Ascending aorta (tissue), 2 donors: ENCODE results near the gene GRK5. TPM values are rescaled to one million over a fixed set of nuclear protein-coding genes. Genes with fewer than 3 reads are reported as not detected.
A peak's percentile ranks its signal among the peaks of the same experiment; 100 is the strongest.

Source experiments
- DNase-seq, 2 donors: peaks; one replicate each; pipeline ENCODE4 v3.0.0-alpha.2; 2019; ENCODE audit warnings: low spot score in 2 of 2
- H3K27ac ChIP-seq, 2 donors: fragments of 200-600 bp; sonication (generic); one replicate each; pipeline ENCODE4 v1.5.1; 2016 to 2017; ENCODE audit warnings: mild to moderate bottlenecking in 1 of 2
- H3K27me3 ChIP-seq: fragments of 200-600 bp; sonication (generic); one replicate; pipeline ENCODE4 v1.5.1; 2017
- H3K36me3 ChIP-seq, 2 donors: fragments of 200-600 bp; sonication (generic); one replicate each; pipeline ENCODE4 v1.5.1; 2016
- H3K4me1 ChIP-seq, 2 donors: fragments of 200-600 bp; sonication (generic); one replicate each; pipeline ENCODE4 v1.5.1; 2016 to 2017; ENCODE audit warnings: mild to moderate bottlenecking in 1 of 2
- H3K4me3 ChIP-seq, 2 donors: fragments of 200-600 bp; sonication (generic); one replicate each; pipeline ENCODE4 v1.5.1; 2016 to 2017; ENCODE audit warnings: mild to moderate bottlenecking in 1 of 2
- H3K9me3 ChIP-seq, 2 donors: fragments of 200-600 bp; sonication (generic); one replicate each; pipeline ENCODE4 v1.5.1; 2016
- intact Hi-C: fragments of 100-400 bp; cut with DNase I; formaldehyde crosslinking; loops from one replicate; pipeline ENCODE4 v1.15.1; 2023
- total RNA-seq: library from RNA; depleted of rRNA; stranded (reverse); fragments of >200 nt; gene quantifications from one replicate; pipeline ENCODE4 v1.1.0, GENCODE V29; 2016
- TF ChIP-seq, protein P1 (sequence below), 3 experiments: fragments of 200-600 bp in 2 of 3; fragments of 450-650 bp in 1 of 3; sonication (generic) in 2 of 3; IDR thresholded peaks; one replicate each; pipeline ENCODE4 v1.5.1; 2016 to 2019; ENCODE audit warnings: antibody characterized with exemption in 3 of 3, mild to moderate bottlenecking in 1 of 3, moderate library complexity in 1 of 3

GRK5 gene
- total RNA-seq, 1 donor from 2014 or later = 75.5 TPM

DNA sequence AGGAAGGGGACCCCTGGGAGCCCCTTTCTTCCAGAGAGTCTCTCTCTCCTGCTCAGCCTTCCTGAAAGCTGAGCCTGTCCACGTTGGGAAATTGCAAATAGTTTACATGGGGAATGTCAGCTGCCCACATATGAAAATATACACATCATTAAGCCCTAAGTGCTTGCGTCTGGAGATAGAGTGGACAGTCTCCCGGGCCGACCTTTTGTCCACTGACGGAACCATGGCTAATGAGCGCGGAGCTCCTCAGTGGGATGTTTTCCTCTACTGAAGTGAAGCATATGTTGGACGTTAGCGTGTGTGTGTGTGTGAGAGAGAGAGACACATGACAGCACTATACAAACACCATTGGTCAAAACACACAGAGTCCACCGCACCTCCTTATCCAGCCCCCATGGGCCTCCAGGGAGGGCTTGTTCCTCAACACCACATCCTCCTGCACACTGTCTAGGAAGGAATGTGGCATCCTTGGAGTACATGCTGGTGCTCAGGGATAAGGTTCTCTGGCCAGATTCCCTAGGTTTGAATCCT is 206.8 kb downstream of the GRK5 start:
- no peaks in the 10 kb centered on the region for H3K27me3 ChIP-seq
- intact Hi-C loops = no loop called here
- H3K4me3 ChIP-seq = no peak overlapping the region
- peak overlapping the region in 1 of 2 donors; percentile 40 for H3K27ac ChIP-seq
- peaks cover 0 to 5% of the 10 kb centered on the region in 2 donors for H3K36me3 ChIP-seq
- no peaks in the 10 kb centered on the region for H3K9me3 ChIP-seq
- TF ChIP-seq, protein P1, sequence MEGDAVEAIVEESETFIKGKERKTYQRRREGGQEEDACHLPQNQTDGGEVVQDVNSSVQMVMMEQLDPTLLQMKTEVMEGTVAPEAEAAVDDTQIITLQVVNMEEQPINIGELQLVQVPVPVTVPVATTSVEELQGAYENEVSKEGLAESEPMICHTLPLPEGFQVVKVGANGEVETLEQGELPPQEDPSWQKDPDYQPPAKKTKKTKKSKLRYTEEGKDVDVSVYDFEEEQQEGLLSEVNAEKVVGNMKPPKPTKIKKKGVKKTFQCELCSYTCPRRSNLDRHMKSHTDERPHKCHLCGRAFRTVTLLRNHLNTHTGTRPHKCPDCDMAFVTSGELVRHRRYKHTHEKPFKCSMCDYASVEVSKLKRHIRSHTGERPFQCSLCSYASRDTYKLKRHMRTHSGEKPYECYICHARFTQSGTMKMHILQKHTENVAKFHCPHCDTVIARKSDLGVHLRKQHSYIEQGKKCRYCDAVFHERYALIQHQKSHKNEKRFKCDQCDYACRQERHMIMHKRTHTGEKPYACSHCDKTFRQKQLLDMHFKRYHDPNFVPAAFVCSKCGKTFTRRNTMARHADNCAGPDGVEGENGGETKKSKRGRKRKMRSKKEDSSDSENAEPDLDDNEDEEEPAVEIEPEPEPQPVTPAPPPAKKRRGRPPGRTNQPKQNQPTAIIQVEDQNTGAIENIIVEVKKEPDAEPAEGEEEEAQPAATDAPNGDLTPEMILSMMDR (IDR thresholded peaks at IDR 0.05) = no peak
- peaks cover 0 to 21% of the 10 kb centered on the region in 2 donors for H3K4me1 ChIP-seq
- DNase-seq = no peak

DNA sequence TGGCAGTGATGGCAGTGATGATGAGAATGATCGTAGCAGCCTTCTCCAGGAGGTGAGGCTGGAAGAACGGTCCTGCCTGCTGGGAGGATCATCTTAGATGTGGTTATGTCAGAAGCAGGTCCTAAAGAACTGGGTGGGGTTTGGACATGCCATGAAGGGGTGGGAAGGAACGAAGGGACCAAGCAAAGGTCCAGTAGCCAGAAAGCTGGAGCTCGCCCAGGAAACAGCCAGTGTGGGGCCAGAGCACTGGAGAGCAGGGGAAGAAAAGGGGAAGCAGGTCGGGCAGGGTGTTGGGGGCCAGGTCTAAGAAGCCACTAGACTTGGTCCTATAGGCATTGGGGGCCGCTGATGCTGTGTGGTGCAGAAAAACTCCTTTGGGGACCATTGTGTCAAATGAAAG is 207.8 kb downstream of the GRK5 start:
- peaks cover 0 to 5% of the 10 kb centered on the region in 2 donors for H3K36me3 ChIP-seq
- no peak for DNase-seq
- no peak overlapping the region for H3K27ac ChIP-seq
- intact Hi-C loops = loop anchor here (1.0 kb wide), 1 partner anchor 212 kb away; no protein-coding TSS in a partner anchor
- H3K4me3 ChIP-seq = no peak overlapping the region
- no peaks in the 10 kb centered on the region for H3K27me3 ChIP-seq
- no peaks in the 10 kb centered on the region for H3K9me3 ChIP-seq
- H3K4me1 ChIP-seq = peaks cover 0 to 21% of the 10 kb centered on the region in 2 donors
- TF ChIP-seq, protein P1 (IDR thresholded peaks at IDR 0.05) = no peak

DNA sequence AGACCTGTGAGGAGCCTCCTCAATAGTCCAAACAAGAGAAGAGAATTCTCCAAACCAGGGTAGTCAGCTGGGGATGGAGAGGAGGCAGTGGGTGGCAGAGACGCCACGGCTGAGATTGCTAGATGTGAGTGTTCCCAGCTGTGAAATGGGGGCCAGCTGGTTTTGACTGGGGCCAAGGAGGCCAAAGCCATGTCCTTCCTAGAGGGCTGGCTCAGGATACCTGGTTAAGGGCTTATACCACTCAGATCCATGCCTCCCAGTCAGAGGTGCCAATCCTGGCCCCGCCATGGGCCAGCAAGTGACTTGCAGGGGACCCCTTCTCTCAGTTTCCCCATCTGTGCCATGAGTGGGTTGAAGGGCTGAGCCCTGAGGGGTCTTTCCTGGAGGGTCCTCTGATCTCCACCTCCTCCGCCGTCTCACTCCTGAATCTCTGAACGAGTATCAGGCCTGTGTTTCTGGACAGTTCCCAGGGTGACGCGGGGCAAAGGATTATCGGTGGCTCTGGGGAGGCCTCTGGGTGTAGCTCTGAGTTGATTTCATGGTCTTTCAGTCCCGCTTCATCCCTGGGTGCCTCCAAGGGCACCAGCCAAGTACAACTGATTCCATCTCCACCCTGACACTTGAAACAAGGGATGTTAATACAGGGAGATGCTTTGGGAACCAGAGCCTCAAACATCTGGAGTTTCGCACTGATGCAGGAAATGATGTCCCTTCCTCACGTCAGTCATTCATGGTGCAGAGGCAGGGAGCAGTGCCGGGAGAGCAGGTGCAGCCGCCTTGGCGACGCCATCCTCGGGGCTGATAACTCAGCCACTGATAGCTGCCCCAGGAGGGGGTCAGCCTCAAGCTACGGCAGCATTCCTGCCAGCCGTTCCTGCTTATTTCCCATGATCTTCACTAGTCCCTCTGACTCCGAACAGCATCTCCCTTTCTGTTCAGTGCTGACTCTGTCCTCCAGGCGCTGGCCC is 208.4 kb downstream of the GRK5 start:
- Histone ChIP-seq H3K4me1 (peaks cover 0 to 19% of the 10 kb centered on the region in 2 donors), H3K36me3 (peaks cover 0 to 5% of the 10 kb centered on the region in 2 donors), H3K9me3 (no peaks in the 10 kb centered on the region), H3K27me3 (no peaks in the 10 kb centered on the region), H3K27ac (no peak overlapping the region), H3K4me3 (no peak overlapping the region)
- TF ChIP-seq, protein P1 (IDR thresholded peaks at IDR 0.05) = no peak
- no peak for DNase-seq
- intact Hi-C loops = loop anchor here (1.0 to 2.0 kb wide), 2 partner anchors 213 to 217 kb away; no protein-coding TSS in a partner anchor

DNA sequence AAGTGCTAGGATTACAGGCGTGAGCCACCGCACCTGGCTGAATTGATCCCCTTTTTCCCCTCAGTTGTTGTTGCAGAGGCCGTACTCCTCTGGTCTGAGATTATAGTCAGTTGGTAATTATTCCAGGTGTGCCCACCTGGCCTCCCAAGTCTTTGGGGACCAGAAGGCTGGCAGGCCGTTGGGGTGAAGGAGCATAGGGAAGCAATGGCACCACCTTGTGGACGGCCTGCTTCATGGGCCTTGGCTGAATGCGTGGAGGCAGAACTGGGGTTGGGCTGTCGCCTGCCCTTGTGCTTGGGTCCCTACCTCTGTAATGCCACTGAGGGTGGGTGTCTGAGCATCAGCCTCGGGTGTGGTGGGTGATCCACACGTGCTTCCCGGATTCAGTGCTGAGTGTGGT is 209.5 kb downstream of the GRK5 start:
- peak in 1 of 2 donors; percentile 81 for DNase-seq
- TF ChIP-seq, protein P1 (IDR thresholded peaks at IDR 0.05) = peak; percentile 60 to 71 (median 63)
- Histone ChIP-seq H3K36me3 (peaks cover 0 to 5% of the 10 kb centered on the region in 2 donors), H3K4me3 (no peak overlapping the region), H3K27ac (no peak overlapping the region), H3K27me3 (no peaks in the 10 kb centered on the region), H3K4me1 (peaks cover 9 to 20% of the 10 kb centered on the region in 2 donors), H3K9me3 (no peaks in the 10 kb centered on the region)
- intact Hi-C loops = loop anchor here (2.0 kb wide), 1 partner anchor 218 kb away; no protein-coding TSS in a partner anchor

DNA sequence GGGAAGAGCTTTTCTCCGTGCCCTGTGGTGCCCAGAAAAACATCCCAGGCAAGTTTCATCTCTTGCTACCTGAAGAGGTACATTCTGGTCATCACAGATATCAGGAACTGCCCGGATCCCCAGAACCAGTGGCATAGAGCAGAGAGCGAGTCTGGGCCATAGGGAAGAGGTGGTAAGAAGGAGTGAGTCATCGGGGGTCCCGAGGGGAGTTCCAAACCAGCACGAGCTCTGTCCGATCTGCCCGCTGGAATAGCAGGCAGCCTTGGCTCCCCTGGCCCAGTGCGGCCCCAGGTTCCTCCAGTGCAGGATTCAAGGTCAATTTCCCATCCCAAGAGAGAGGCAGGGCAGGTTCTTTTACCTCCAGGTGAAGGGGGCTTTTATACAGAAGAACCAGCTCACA is 210.5 kb downstream of the GRK5 start:
- no peaks in the 10 kb centered on the region for H3K27me3 ChIP-seq
- no peaks in the 10 kb centered on the region for H3K9me3 ChIP-seq
- H3K4me1 ChIP-seq = peaks cover 9 to 17% of the 10 kb centered on the region in 2 donors
- no peak for DNase-seq
- no peak overlapping the region for H3K27ac ChIP-seq
- H3K36me3 ChIP-seq = peaks cover 0 to 6% of the 10 kb centered on the region in 2 donors
- intact Hi-C loops = loop anchor here (2.0 kb wide), 1 partner anchor 219 kb away; no protein-coding TSS in a partner anchor
- TF ChIP-seq, protein P1 (IDR thresholded peaks at IDR 0.05) = no peak
- H3K4me3 ChIP-seq = no peak overlapping the region
